HG02970 (cell line): ENCODE measurements around the gene HEY2.
"Not testable (repeated sequence)": the region's sequence is repeated elsewhere in the genome, so short reads cannot be mapped to it uniquely, and the experiment has no call there.

Experiments
- ATAC-seq: cut with Tn5 transposase; IDR thresholded peaks from one replicate; pipeline ENCODE4 v1.9.1; 2021; ENCODE audit warnings: mild to moderate bottlenecking, moderate library complexity, moderate number of reproducible peaks; ENCODE audit not compliant: unreplicated experiment, low FRiP score

The HEY2 gene

DNA sequence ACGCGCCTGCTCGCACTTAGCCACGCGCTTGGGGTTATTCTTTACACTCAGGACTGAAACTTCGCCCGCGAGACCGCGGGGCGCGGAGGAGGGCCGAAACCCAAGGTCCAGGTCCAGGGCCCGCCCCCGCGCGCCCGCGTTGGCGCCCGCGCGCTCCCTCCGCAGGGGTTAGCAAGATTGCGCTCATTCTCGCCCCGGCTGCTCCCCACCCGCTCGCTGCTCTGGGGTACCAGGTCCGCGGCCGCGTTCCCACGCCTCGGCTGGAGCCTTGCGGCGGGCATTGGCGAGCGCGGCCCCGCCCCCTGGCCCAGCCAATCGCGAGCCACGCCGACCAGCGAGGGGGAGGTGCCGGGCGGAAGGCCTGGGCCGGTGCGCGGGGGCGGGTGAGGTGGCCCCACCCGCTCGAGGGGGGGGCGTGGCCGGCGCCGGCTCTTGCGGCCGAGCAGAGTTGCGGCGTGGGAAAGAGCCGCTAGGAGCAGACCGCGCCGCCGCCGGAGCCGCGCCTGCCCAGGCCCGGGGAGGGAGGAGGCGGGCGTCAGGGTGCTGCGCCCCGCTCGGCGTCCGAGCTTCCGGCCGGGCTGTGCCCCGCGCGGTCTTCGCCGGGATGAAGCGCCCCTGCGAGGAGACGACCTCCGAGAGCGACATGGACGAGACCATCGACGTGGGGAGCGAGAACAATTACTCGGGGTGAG is at the start of gene HEY2:
Gene HEY2 (plus strand): TSS at position 460 of the 692 bp plus-strand sequence. CDS start 145 bp downstream, at position 605.
- peak; percentile 91 for ATAC-seq

DNA sequence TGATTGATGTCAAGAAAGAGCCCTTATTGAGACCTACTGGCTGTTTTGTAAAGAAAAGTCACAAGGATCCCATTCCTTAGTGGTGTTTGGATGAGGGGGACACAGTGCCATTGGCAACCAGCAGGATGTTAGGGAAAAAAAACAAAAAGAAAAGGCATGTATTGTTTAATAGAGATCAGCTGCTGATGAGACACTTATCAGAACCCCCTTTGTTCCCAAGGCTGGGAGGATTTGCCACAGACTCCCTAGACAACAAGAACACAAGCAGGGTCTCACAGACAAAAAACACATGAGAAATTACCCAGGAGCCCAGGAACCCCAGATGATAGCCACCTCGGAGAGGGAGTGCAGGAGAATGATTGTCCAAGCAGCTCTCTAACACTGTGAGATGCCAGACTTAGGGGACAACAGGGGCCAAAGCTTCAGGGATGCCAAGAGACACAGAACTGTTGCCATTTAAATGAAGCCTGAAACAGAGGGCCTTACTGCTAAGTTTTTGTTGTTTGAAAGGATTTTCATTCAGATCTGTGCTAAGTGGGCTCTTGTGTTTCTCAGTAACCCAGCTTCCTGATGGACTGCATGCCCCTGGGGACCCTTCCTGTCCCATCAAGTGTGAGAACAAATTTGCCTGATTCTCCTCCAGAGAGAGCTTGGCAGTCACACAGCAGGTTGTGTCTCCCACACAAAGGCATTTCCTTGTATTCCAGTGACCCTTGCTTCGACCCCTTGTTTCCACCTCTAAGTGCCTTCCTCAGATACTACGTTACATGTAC is 48.7 kb upstream of the HEY2 start:
- ATAC-seq: no peak

DNA sequence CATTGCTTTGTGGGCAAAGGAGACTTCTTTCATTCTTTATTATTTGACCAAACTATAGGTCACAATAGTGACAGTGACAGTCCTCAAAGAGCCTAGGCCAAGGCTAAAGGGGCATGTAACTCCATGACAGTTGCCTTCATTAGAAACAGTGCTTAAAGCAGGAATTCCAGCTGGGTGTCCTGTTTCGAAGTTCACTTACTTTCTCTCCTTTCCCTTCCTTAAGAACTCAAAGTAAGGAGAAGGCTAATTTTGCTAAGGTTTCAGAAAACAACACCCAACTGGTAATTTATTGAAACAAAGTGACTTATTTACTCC is 48.1 kb upstream of the HEY2 start:
- ATAC-seq: no peak

- ATAC-seq: not testable (repeated sequence)
These were observed 45.5 kb upstream of the HEY2 start for GRCh38 chr6:125703882-125704281.

- no peak for ATAC-seq
These were observed 41.7 kb upstream of the HEY2 start for GRCh38 chr6:125707615-125708243.

DNA sequence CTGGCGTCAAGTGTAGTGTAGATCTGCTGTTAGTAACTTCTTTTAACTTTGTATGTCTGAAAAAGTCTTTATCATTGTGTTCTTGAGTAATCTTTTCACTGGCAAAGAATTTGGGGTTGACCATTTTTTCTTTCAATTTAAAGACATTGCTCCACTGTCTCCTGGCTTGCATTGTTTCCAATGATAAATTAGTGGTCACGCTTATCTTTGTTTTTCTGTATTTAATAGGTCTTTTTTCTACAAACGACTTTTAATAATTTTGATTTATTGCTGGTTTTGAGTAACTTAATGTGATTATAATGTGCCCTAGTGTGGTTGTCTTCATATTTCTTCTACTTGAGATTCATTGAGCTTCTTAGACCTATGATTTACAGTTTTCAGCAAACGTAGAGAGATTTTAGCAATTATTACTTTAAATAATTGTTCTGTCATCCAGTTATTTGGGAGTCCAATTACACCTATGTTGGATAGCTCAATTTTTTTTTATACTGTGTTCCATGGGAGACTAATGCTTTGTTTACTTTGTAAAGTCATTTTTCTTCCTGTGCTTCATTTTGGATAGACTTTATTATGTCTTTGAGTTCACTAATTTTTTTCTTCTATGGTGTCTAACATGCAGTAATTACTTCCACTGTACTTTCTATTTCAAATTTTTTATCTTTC is 38.3 kb upstream of the HEY2 start:
- ATAC-seq: no peak

DNA sequence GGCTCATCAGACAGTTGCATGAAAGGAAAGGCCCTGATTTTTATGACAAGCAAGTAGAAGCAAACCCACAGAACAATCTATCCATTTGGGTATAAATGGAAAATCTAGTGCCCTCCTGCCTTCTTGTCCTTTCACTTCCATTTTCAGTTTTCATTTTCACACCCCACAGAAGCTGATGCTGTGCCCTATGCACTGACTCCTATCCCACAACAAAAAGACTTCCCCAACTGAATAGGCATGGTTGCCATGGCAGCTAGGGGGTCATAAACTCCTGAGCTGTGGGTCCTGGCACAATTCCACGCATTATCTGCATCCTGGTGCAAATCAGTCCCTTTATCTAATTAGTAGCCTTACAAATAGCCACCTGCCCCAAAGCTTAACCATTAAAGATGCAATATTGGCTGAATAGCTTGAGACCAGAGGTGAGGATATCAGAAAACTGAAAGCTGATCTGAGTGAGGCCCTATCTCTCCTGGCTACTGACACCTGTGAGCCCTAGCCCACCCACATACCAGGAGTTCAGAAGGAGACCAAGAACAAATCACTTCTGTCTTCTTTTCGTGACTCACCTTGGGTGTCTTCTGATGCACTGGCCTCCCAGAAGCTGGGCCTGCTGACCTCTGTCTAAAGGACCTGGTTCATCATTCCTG is 34.9 kb upstream of the HEY2 start:
- peak; percentile 55 for ATAC-seq

DNA sequence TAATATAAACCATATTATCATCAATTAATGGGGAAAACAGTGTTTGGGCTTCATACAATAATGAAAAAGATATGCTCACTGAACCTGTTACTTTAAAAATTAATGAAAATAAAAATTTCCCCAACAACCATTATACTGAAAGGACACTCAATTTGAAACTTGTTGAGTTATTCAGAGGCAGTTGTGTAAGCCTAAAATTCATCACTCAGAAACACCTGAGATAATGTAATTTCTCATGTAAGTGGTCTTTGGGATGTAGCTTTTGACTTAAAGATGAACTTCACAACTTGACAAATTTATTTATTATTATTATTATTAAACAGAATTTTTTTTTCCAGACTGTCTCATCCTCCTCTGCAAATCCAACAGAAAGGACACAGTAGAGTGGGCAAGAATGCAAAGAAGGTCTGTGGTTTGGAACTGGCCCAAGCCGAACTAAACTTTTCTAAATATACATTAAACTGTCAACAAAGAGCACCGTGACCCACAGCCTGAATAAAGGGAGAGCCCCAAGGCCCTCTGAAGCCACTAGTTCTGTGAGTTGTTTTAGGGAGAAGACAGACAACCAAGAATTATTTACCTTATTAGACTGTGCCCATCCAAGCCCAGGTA is 32.2 kb upstream of the HEY2 start:
- ATAC-seq: peak; percentile 72

- no peak for ATAC-seq
These were observed 31.3 kb upstream of the HEY2 start for GRCh38 chr6:125718109-125718508.

DNA sequence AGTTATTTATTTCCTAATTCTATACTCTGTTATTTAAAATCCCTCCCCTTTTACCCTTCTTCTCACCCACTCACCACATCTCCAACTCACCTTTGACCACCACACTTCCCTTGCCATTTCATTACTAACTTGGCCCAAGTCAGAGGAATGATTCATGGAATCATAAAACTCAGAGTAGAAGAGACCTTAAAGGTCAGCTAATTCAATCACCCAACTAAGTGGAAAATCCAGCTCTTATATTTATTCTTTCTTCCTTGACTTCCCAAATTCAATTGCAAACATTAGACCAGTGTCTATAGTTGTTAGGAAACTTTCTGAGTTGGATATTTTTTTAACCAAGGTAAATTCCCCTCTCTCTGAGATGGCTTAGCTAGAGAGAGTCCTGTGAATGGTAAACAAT is 26.5 kb upstream of the HEY2 start:
- no peak for ATAC-seq

GRCh38 chr6:125727216-125727615 is 22.2 kb upstream of the HEY2 start:
- no peak for ATAC-seq

GRCh38 chr6:125728739-125729138 is 20.7 kb upstream of the HEY2 start:
- ATAC-seq: no peak

DNA sequence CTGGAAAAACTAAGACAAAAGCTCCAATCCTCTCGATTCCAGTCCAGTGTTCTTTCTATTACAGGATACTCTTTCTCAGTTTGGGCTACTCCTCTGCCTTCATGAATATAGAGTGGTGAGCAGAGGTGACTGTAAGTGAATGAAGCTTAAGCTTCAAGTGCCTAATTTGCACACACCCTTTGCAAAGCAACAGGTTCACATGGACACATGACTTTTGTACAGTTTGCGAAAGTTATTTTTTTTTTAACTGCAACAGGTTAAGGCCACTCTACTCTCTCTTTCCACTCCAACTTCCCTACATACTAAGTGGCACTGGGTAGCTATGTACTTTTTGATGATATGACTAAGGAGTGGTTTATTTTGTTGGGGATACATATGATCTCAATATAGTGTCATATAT is 19.4 kb upstream of the HEY2 start:
- no peak for ATAC-seq

DNA sequence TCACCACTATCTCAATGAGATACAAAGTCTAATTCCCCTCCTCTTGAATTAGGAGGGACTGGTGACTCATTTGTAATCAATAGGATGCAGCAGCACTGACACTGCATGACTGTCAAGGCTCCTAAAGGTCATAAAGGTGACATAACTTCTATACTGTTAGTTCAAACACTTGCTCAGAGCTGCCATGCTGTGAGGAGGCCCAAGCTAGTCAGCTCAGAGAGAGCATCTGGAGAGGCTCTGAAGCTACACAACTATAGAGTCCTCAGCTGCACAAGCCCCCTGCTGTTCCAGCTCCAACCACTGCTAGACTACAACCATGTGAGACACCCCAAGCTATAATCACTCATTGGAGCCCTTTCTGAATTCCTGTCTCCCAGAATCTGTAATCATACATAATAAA is 17.0 kb upstream of the HEY2 start:
- no peak for ATAC-seq

GRCh38 chr6:125733516-125734300 is 15.7 kb upstream of the HEY2 start:
- no peak for ATAC-seq

GRCh38 chr6:125738276-125738675 is 11.2 kb upstream of the HEY2 start:
- no peak for ATAC-seq

DNA sequence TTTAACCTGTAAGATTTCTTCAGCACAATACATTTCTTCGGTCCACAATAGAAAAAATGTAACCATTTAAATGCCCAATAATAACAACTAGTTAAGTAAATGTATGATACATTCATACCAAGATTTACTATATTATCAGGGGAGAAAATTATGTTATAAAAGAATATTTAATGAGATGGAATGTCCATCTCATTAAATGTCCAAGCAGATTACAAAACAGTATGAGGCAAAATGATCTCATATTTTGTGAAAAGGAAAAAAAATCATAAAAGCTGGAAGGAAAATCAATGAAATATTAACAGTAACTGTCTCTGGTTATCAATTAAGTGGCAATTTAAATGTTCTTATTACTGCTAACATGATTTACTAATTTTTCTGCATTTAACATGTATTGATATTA is 10.1 kb upstream of the HEY2 start:
- no peak for ATAC-seq

DNA sequence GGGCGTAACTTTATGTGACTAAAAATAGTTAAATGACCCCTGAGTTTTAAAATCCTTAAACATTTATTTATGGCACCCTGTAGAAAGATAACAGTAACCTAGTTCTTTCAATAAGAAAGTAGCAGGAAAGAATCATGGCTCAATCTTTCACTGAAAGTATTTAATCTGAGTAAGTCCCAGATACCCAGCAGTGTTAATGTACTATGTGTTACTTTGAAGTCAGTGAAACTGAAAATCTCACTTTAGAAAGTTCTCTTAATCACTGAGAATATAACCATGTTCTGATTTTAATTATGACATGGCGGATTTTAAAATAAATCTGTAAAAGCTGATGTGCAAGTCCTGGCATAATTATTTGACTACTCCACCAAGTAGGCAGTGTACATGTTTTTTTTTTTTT is 8.1 kb upstream of the HEY2 start:
- ATAC-seq: no peak

DNA sequence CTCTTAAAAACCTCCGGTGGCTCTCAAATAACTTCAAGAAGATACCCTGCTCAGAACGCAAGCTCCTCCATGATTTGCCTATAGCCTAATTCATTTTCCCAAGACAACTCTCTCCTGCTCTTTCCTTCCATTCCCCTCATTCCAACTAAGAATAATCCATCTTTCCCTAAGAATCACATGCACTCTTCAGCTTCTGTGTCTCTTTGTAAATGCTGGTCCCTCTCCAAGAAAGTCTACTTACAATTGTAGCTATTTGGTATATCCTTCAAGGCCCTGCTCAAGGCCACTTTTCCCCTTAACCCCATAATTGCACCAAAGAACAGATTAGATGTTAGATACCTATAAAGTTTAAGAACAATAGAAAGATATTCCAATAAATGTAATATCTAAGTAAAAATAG is 7.4 kb upstream of the HEY2 start:
- ATAC-seq: no peak
